Mucosa of rectum (tissue), 2 donors: ENCODE results near the gene STAT6.

Experiments used
- H3K27ac ChIP-seq, 2 donors: one replicate each; pipeline ENCODE4 v1.7.0; 2013; ENCODE audit warnings: inconsistent platforms in 2 of 2, low read depth in 2 of 2, low read length in 2 of 2
- H3K27me3 ChIP-seq, 2 donors: one replicate each; pipeline ENCODE4 v1.7.0; 2013; ENCODE audit warnings: low read length in 2 of 2; ENCODE audit not compliant: control insufficient read depth in 2 of 2, insufficient read depth in 2 of 2
- H3K36me3 ChIP-seq, 2 donors: one replicate each; pipeline ENCODE4 v1.7.0; 2013; ENCODE audit warnings: low read length in 2 of 2; ENCODE audit not compliant: control insufficient read depth in 2 of 2, insufficient read depth in 2 of 2
- H3K4me1 ChIP-seq, 2 donors: one replicate each; pipeline ENCODE4 v1.7.0; 2013; ENCODE audit warnings: low read length in 2 of 2, mild to moderate bottlenecking in 1 of 2; ENCODE audit not compliant: control insufficient read depth in 2 of 2, insufficient read depth in 2 of 2
- H3K4me3 ChIP-seq, 2 donors: one replicate each; pipeline ENCODE4 v1.7.0; 2013; ENCODE audit warnings: low read length in 2 of 2
- H3K9ac ChIP-seq, 2 donors: one replicate each; pipeline ENCODE4 v1.7.0; 2013; ENCODE audit warnings: low read length in 2 of 2, low read depth in 1 of 2, mild to moderate bottlenecking in 1 of 2
- H3K9me3 ChIP-seq, 2 donors: one replicate each; pipeline ENCODE4 v1.7.0; 2013; ENCODE audit warnings: low read length in 2 of 2; ENCODE audit not compliant: control insufficient read depth in 2 of 2
- donor health status: healthy.
- donor health status: Normal muscosa, but diverticular disease.

Gene STAT6

GRCh38 chr12:57110104-57111030 lies 795 bp downstream of the STAT6 start:
- Histone ChIP-seq H3K27me3 (no peaks in the 10 kb centered on the region), H3K9me3 (no peaks in the 10 kb centered on the region), H3K9ac (peak overlapping the region; percentile 99), H3K36me3 (peaks cover 30% of the 10 kb centered on the region in 2 donors), H3K4me1 (peaks cover 18 to 23% of the 10 kb centered on the region in 2 donors), H3K4me3 (peak overlapping the region; percentile 95 to 98), H3K27ac (peak overlapping the region; percentile 99 to 100)

GRCh38 chr12:57109207-57110103 lies 1.7 kb downstream of the STAT6 start:
- H3K27ac ChIP-seq, result peak overlapping the region in 1 of 2 donors; percentile 99

GRCh38 chr12:57107456-57108155 lies 3.6 kb downstream of the STAT6 start:
- no peak overlapping the region for H3K4me3 ChIP-seq
- H3K27ac ChIP-seq, result no peak overlapping the region
- H3K9me3 ChIP-seq, result no peaks in the 10 kb centered on the region
- H3K9ac ChIP-seq, result peak overlapping the region in 1 of 2 donors; percentile 6
- no peaks in the 10 kb centered on the region for H3K27me3 ChIP-seq
- peaks cover 47 to 48% of the 10 kb centered on the region in 2 donors for H3K36me3 ChIP-seq
- H3K4me1 ChIP-seq, result peaks cover 19 to 24% of the 10 kb centered on the region in 2 donors

More at GRCh38 chr12:57109207-57110103, 1.7 kb downstream of the STAT6 start:
- Histone ChIP-seq H3K4me3 (peak overlapping the region; percentile 95 to 98), H3K36me3 (peaks cover 39% of the 10 kb centered on the region in 2 donors), H3K9ac (peak overlapping the region; percentile 99), H3K4me1 (peaks cover 18 to 23% of the 10 kb centered on the region in 2 donors), H3K9me3 (no peaks in the 10 kb centered on the region), H3K27me3 (no peaks in the 10 kb centered on the region)

GRCh38 chr12:57106021-57106708 lies 5.0 kb downstream of the STAT6 start:
- H3K27me3 ChIP-seq, result no peaks in the 10 kb centered on the region
- peaks cover 47 to 54% of the 10 kb centered on the region in 2 donors for H3K36me3 ChIP-seq
- no peak overlapping the region for H3K9ac ChIP-seq
- H3K4me1 ChIP-seq, result peaks cover 20% of the 10 kb centered on the region in 2 donors
- no peaks in the 10 kb centered on the region for H3K9me3 ChIP-seq
- no peak overlapping the region for H3K27ac ChIP-seq
- H3K4me3 ChIP-seq, result no peak overlapping the region

- Histone ChIP-seq H3K4me1 (peaks cover 23% of the 10 kb centered on the region in 2 donors), H3K27ac (no peak overlapping the region), H3K9me3 (no peaks in the 10 kb centered on the region), H3K4me3 (no peak overlapping the region), H3K9ac (no peak overlapping the region), H3K27me3 (no peaks in the 10 kb centered on the region), H3K36me3 (peaks cover 49 to 56% of the 10 kb centered on the region in 2 donors)
These were observed 6.0 kb downstream of the STAT6 start for GRCh38 chr12:57105011-57105753.

GRCh38 chr12:57104292-57104910 lies 6.8 kb downstream of the STAT6 start:
- H3K27me3 ChIP-seq, result no peaks in the 10 kb centered on the region
- H3K4me1 ChIP-seq, result peaks cover 17 to 19% of the 10 kb centered on the region in 2 donors
- peaks cover 54 to 64% of the 10 kb centered on the region in 2 donors for H3K36me3 ChIP-seq
- H3K4me3 ChIP-seq, result no peak overlapping the region
- no peak overlapping the region for H3K27ac ChIP-seq
- no peaks in the 10 kb centered on the region for H3K9me3 ChIP-seq
- no peak overlapping the region for H3K9ac ChIP-seq

DNA sequence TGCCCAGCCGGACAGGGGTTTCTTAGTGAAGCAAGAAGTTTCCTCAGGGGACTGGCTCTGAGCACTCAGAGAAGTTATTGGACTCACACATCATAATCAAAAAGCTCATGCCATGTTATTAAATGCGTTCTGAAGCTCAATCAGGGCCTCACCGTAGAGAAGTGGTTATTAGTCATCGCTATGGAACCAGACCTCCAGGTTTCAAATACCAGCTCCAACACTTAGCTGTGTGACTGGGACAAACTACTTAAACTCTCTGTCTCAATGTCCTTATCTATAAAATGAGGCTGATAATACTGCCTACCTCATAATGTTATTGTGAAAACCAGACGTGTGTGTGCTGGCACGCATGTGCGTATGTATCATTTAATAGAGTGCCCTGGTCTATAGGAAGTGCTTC lies 7.3 kb downstream of the STAT6 start:
- no peak overlapping the region for H3K4me3 ChIP-seq
- peaks cover 58 to 69% of the 10 kb centered on the region in 2 donors for H3K36me3 ChIP-seq
- no peaks in the 10 kb centered on the region for H3K9me3 ChIP-seq
- H3K27me3 ChIP-seq, result no peaks in the 10 kb centered on the region
- H3K27ac ChIP-seq, result no peak overlapping the region
- peaks cover 14 to 18% of the 10 kb centered on the region in 2 donors for H3K4me1 ChIP-seq
- no peak overlapping the region for H3K9ac ChIP-seq

GRCh38 chr12:57101892-57102695 lies 9.1 kb downstream of the STAT6 start:
- Histone ChIP-seq H3K27me3 (no peaks in the 10 kb centered on the region), H3K9me3 (no peaks in the 10 kb centered on the region), H3K27ac (peak overlapping the region; percentile 62 to 77), H3K4me1 (peaks cover 14 to 18% of the 10 kb centered on the region in 2 donors), H3K4me3 (no peak overlapping the region), H3K9ac (no peak overlapping the region), H3K36me3 (peaks cover 62 to 74% of the 10 kb centered on the region in 2 donors)
